B cell (primary cell): ENCODE measurements around the gene PLEKHH2.

Experiments used
- EZH2 ChIP-seq: IDR thresholded peaks from 2 replicates; pipeline ENCODE4 v1.6.1; 2012; ENCODE audit warnings: borderline replicate concordance, low read depth, mild to moderate bottlenecking, moderate library complexity, low read length; ENCODE audit not compliant: insufficient read depth, poor library complexity, severe bottlenecking
- TF ChIP-seq, protein P1 (sequence below): fragments of 200-600 bp; IDR thresholded peaks from one replicate; pipeline ENCODE4 v1.8.0; 2022; ENCODE audit warnings: antibody characterized with exemption, mild to moderate bottlenecking

DNA sequence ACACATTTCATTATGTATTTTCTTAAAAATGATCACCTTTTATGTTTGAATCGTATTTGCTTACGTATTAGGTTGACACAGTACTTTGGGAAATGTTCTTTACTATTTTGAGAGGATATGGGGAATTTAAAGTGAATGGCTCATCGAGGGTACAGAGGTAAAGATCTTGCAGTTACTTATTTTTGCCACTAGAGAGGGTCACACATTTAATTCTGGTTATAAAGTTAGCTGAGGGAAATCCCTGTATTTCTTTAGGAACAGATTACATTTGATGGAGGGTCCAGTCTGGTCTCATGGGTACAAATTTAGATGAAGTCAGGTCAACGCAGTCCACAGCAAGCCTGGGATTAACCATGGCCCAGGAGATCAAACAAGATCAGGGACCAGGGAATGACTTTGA is 161.2 kb downstream of the PLEKHH2 start:
- TF ChIP-seq, protein P1, sequence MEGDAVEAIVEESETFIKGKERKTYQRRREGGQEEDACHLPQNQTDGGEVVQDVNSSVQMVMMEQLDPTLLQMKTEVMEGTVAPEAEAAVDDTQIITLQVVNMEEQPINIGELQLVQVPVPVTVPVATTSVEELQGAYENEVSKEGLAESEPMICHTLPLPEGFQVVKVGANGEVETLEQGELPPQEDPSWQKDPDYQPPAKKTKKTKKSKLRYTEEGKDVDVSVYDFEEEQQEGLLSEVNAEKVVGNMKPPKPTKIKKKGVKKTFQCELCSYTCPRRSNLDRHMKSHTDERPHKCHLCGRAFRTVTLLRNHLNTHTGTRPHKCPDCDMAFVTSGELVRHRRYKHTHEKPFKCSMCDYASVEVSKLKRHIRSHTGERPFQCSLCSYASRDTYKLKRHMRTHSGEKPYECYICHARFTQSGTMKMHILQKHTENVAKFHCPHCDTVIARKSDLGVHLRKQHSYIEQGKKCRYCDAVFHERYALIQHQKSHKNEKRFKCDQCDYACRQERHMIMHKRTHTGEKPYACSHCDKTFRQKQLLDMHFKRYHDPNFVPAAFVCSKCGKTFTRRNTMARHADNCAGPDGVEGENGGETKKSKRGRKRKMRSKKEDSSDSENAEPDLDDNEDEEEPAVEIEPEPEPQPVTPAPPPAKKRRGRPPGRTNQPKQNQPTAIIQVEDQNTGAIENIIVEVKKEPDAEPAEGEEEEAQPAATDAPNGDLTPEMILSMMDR = no peak
- TF ChIP-seq EZH2 = no peak
